DMS153 treated with DMSO at 0.1 percent for 48 hours (cell line): Measurements from ENCODE around the gene FAM3C.
A peak's percentile ranks its signal among the peaks of the same experiment; 100 is the strongest.

Source experiments
- DNase-seq: peaks from one replicate; lab custom pipeline; 2025; ENCODE audit not compliant: unreplicated experiment; lab: John Stamatoyannopoulos, UW

Gene FAM3C

DNA sequence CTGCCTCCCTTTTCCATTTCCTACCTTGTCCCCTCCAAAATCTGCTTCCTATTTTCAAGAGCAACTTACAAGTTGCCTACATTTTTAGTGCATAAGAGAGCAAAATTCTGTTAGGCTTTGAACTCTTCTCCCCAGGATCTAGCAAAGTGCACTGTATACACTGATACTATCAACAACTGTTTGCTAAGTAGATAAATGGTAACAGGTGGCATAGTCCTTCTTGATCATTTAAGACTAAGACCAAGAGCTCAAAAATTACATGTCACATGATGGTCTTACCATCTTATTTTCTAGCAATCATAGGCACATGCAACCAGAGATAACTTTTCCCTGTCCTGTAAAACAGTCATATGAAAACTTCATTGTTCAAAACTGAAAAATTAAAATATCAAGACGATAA lies 16.2 kb downstream of the FAM3C start:
- DNase-seq: no peak

GRCh38 chr7:121376979-121377378 lies 19.1 kb downstream of the FAM3C start:
- DNase-seq: no peak

DNA sequence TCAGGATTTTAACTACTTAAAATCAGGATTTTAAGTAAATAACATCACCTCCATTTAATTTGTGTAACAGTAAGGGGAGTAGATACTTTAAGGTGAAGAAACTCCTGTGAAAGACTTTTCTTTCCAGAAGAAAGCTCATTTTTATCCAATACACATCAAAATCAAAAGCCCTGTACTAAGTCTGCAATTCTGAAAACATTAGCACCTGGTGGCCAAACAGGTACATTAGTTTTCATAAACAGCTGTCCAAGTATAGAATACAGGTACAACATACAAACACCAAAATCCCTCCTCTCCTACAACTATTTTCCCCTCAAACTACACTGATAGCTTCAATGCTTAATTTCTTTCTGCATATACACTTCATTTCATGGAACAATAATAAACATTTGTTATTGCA lies 22.9 kb downstream of the FAM3C start:
- no peak for DNase-seq

- DNase-seq: no peak
These were observed 23.6 kb downstream of the FAM3C start for GRCh38 chr7:121372376-121373010.

DNA sequence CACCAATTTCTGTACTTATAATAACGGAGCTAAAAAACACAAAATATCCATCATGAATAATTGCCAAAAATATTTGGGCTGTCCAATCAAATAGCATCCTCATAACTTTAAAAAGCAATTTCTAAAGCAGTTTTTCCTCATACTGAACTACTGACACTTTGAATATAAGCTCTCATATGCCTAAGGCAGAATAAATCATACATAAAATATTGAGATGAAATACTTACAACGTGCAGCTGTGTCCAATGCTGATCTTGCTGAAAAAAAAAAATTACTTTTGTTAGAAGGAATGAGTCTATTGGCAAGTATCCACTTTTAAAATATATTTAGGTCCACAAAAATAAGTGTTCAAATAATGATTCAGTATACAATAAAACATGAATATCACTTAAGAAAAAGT lies 24.2 kb downstream of the FAM3C start:
- DNase-seq: no peak

- no peak for DNase-seq
These were observed 24.7 kb downstream of the FAM3C start for GRCh38 chr7:121371367-121371766.

DNA sequence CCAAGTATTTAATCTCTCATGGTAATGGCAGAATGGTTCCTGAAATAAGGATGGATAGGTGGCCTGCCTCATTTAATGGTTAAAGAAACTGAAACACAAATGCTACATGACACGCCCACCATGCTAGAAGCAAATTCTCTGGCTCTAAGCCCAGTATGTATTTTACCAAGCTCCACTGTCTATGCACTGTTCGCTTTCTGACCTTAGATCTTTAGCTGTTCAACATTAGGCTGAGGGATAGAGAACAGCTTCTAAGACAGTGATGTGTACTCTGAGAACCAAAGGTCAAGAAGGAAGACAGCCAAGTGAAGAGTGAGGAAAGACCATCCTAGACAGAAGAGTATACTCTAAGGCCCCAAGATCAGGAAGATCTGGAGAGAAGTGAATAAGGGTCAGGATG lies 26.6 kb downstream of the FAM3C start:
- no peak for DNase-seq

DNA sequence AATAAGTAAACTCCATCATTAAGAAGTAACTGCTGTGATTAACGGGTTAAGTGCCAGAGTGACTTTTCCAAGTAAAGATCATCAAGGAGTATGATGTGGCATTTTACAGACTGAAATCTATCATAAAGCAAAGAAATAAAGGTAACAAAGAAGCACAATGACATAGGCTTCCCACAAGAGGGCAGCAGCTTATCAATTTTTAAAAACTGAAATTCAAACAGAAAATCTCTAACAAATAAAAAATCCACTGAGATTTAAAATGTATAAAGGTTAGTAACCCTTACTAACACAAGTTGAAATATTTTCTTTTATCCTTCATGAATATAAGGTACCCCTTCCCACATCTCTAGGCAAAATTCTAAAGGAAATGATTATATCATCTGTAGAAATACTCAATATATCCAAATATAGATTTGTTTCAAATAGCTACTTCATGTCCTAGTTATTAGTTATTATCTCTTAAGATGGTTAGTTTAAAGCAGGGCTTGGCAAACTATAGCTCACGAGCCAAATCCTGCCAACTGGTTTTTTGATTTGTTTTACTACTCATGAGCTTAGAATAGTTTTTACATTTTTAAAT lies 29.2 kb downstream of the FAM3C start:
- peak; percentile 26 for DNase-seq

DNA sequence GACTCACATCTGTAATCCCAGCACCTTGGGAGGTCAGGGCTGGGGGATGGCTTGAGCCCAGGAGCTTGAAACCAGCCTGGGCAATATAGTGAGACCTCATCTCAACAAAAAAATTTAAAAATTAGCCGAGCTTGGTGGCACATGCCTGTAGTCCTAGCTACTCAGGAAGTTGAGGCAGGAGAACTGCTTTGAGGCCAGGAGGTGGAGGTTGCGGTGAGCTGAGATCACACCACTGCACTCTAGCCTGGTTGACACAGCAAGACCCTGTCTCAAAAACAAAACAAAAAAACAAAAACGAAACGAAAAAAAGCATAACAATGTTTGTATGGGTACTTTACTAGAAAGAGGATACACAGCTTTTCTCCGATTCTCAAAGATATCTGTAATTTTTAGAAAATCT lies 35.5 kb downstream of the FAM3C start:
- DNase-seq: no peak

- DNase-seq: no peak
These were observed 40.5 kb downstream of the FAM3C start for GRCh38 chr7:121355574-121355973.

DNA sequence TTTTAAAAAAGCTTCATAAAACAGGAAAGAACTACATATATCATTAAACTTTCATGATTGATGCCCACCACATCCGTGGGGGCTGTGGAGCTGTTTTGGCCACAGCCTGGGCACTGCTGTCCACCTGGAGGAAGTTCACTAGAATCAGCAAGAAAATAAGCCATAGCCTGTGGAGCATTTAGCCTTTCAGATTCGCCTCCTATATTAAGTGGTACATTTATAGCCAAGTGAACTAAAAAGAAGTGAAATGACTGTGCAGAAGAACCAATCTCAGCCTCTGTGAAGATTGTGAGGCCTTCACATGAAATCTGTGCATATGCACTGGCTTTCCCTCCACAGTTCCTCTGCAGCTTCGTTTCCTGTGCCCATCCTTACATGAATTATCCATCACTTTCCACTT lies 43.8 kb downstream of the FAM3C start:
- no peak for DNase-seq

DNA sequence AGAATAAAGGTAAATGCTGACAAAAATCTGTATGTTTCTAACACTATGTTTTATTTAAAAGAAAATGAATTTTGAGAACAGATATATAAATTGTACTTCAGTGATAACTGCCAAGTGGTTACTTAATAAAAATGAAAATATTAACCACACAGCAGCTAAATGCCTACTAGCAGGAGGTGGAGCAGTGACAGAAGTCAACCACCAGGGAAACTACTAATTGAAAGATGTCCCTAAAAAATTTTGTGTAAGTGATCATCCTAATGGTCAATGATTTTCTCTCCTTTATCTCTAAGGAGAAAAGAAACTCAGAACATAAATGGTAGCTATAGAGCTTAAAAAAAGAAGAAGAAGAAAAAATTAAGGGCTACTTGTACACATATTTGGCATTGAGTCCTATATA lies 44.4 kb downstream of the FAM3C start:
- no peak for DNase-seq

- DNase-seq: no peak
These were observed 51.6 kb downstream of the FAM3C start for GRCh38 chr7:121344497-121344896.

- DNase-seq: no peak
These were observed 52.0 kb downstream of the FAM3C start for GRCh38 chr7:121344093-121344492.

DNA sequence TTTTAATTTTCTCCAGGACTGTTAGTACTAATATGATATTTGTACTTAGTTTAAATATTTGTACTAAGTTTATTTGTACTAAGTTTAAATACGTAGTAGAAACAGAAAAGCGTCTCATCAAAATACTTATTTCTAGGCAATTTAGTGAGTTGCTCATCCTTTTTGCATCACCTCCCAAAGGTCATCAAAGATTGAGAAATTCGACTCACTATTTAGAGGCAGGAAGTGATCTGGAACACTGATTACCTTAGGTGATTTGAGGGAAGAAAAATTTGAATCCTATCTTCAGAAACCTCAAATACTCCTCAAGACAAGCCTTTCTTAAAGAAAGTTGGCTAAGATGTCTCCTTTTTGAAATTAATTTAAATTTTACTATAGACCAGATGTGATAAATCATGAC lies 52.8 kb downstream of the FAM3C start:
- no peak for DNase-seq

GRCh38 chr7:121342631-121343030 lies 53.5 kb downstream of the FAM3C start:
- no peak for DNase-seq

GRCh38 chr7:121341933-121342332 lies 54.2 kb downstream of the FAM3C start:
- DNase-seq: no peak

- DNase-seq: no peak
These were observed 57.0 kb downstream of the FAM3C start for GRCh38 chr7:121339082-121339481.

GRCh38 chr7:121337398-121337797 lies 58.7 kb downstream of the FAM3C start:
- DNase-seq: no peak

- no peak for DNase-seq
These were observed 59.5 kb downstream of the FAM3C start for GRCh38 chr7:121336579-121336978.

DNA sequence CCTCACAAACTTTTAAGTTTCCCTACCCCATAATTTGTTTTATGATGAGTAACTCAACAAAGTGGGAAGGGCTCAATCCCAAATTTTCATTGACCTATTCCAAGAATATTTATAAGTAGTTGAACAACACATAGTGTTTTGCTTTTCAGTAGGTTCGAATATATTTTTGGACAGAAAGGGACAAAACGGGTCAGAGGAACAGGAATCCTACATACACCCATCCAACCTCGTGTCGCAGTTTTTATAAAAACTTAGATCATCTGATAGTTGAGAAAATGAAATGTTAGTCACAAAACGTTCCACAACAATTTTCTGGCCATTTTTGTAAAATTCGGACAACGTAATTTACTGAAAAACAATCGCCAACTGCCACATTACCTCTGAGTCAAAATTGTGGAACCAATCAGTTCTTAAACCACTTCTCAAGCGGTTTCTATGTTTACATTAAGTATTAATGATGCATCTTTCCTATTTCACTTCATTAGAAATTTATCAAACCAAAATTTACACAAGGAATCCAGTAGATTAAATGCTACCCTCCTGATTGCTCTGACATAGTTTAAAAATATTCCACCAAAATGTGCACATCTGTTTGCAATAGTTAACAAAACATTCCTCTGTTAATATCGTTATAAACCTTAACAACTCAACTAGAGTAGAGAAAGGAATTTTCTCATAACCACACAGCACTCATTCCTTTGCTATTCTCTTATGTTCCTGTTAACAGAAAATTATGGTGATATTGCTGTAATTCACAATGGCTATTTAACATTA lies 61.0 kb downstream of the FAM3C start:
- DNase-seq: no peak

GRCh38 chr7:121334376-121334775 lies 61.7 kb downstream of the FAM3C start:
- no peak for DNase-seq
